Measurements from ENCODE around the gene TRERF1.
"Not testable (repeated sequence)": the region's sequence is repeated elsewhere in the genome, so short reads cannot be mapped to it uniquely, and the experiment has no call there.

TRERF1 gene

GRCh38 chr6:42451333-42452170 is at the start of gene TRERF1:
Gene TRERF1 (minus strand): TSS chr6:42451926. CDS start chr6:42269590, 182,336 bp downstream.
- peak; percentile 63 for DNase-seq

GRCh38 chr6:42498473-42499128 is 46.9 kb upstream of the TRERF1 start:
- no peak for DNase-seq

GRCh38 chr6:42493914-42494539 is 42.3 kb upstream of the TRERF1 start:
- no peak for DNase-seq

- DNase-seq = no peak
Observed at GRCh38 chr6:42488129-42488528, 36.4 kb upstream of the TRERF1 start.

GRCh38 chr6:42484261-42484660 is 32.5 kb upstream of the TRERF1 start:
- no peak for DNase-seq

GRCh38 chr6:42482174-42482573 is 30.4 kb upstream of the TRERF1 start:
- no peak for DNase-seq

GRCh38 chr6:42471714-42472113 is 20.0 kb upstream of the TRERF1 start:
- DNase-seq = no peak

- DNase-seq = no peak
Observed at GRCh38 chr6:42471142-42471541, 19.4 kb upstream of the TRERF1 start.

GRCh38 chr6:42468273-42468672 is 16.5 kb upstream of the TRERF1 start:
- DNase-seq = no peak

GRCh38 chr6:42467651-42468050 is 15.9 kb upstream of the TRERF1 start:
- no peak for DNase-seq

GRCh38 chr6:42466470-42466869 is 14.7 kb upstream of the TRERF1 start:
- DNase-seq = not testable (repeated sequence)

- DNase-seq = no peak
Observed at GRCh38 chr6:42462474-42462972, 10.8 kb upstream of the TRERF1 start.

- DNase-seq = no peak
Observed at GRCh38 chr6:42460883-42461282, 9.2 kb upstream of the TRERF1 start.

- DNase-seq = no peak
Observed at GRCh38 chr6:42459888-42460287, 8.2 kb upstream of the TRERF1 start.

GRCh38 chr6:42454428-42454791 is 2.7 kb upstream of the TRERF1 start:
- no peak for DNase-seq

- no peak for DNase-seq
Observed at GRCh38 chr6:42453654-42454427, 2.1 kb upstream of the TRERF1 start.

- DNase-seq = peak; percentile 81
Observed at GRCh38 chr6:42453031-42453653, 1.4 kb upstream of the TRERF1 start.

- DNase-seq = peak; percentile 54
Observed at GRCh38 chr6:42452171-42453030, 675 bp upstream of the TRERF1 start.

GRCh38 chr6:42450477-42451332 is 1.0 kb downstream of the TRERF1 start:
- DNase-seq = peak; percentile 55

- no peak for DNase-seq
Observed at GRCh38 chr6:42449917-42450476, 1.7 kb downstream of the TRERF1 start.
